HG02943 (cell line): ENCODE results near the gene SHISA9.

Experiments used
- ATAC-seq: cut with Tn5 transposase; IDR thresholded peaks from one replicate; pipeline ENCODE4 v1.9.1; 2021; ENCODE audit warnings: mild to moderate bottlenecking, low read depth, moderate library complexity; ENCODE audit not compliant: unreplicated experiment

Gene SHISA9

GRCh38 chr16:13012601-13013000 lies 111.2 kb downstream of the SHISA9 start:
- ATAC-seq, result no peak

- no peak for ATAC-seq
Observed at GRCh38 chr16:13013043-13013442, 111.6 kb downstream of the SHISA9 start.

- no peak for ATAC-seq
Observed at GRCh38 chr16:13014476-13014875, 113.1 kb downstream of the SHISA9 start.

- no peak for ATAC-seq
Observed at GRCh38 chr16:13018026-13018425, 116.6 kb downstream of the SHISA9 start.

GRCh38 chr16:13021996-13022395 lies 120.6 kb downstream of the SHISA9 start:
- no peak for ATAC-seq

- no peak for ATAC-seq
Observed at GRCh38 chr16:13029786-13030185, 128.4 kb downstream of the SHISA9 start.

- ATAC-seq, result no peak
Observed at GRCh38 chr16:13030769-13031168, 129.4 kb downstream of the SHISA9 start.

- no peak for ATAC-seq
Observed at GRCh38 chr16:13032911-13033310, 131.5 kb downstream of the SHISA9 start.

- ATAC-seq, result no peak
Observed at GRCh38 chr16:13036600-13036999, 135.2 kb downstream of the SHISA9 start.

- ATAC-seq, result no peak
Observed at GRCh38 chr16:13038591-13038990, 137.2 kb downstream of the SHISA9 start.

- ATAC-seq, result no peak
Observed at GRCh38 chr16:13039526-13039925, 138.1 kb downstream of the SHISA9 start.

GRCh38 chr16:13041180-13041579 lies 139.8 kb downstream of the SHISA9 start:
- ATAC-seq, result no peak

GRCh38 chr16:13041646-13042290 lies 140.4 kb downstream of the SHISA9 start:
- ATAC-seq, result no peak

- no peak for ATAC-seq
Observed at GRCh38 chr16:13042291-13042685, 140.9 kb downstream of the SHISA9 start.

- no peak for ATAC-seq
Observed at GRCh38 chr16:13046061-13046821, 144.8 kb downstream of the SHISA9 start.

GRCh38 chr16:13047276-13047675 lies 145.9 kb downstream of the SHISA9 start:
- ATAC-seq, result no peak

GRCh38 chr16:13049688-13050087 lies 148.3 kb downstream of the SHISA9 start:
- no peak for ATAC-seq

- no peak for ATAC-seq
Observed at GRCh38 chr16:13052431-13052830, 151.0 kb downstream of the SHISA9 start.

GRCh38 chr16:13055480-13055879 lies 154.1 kb downstream of the SHISA9 start:
- ATAC-seq, result no peak

- no peak for ATAC-seq
Observed at GRCh38 chr16:13056607-13057006, 155.2 kb downstream of the SHISA9 start.

GRCh38 chr16:13060932-13061331 lies 159.5 kb downstream of the SHISA9 start:
- no peak for ATAC-seq

- no peak for ATAC-seq
Observed at GRCh38 chr16:13061691-13062090, 160.3 kb downstream of the SHISA9 start.
